ENCODE results near the gene DUS1L.

The DUS1L gene

DNA sequence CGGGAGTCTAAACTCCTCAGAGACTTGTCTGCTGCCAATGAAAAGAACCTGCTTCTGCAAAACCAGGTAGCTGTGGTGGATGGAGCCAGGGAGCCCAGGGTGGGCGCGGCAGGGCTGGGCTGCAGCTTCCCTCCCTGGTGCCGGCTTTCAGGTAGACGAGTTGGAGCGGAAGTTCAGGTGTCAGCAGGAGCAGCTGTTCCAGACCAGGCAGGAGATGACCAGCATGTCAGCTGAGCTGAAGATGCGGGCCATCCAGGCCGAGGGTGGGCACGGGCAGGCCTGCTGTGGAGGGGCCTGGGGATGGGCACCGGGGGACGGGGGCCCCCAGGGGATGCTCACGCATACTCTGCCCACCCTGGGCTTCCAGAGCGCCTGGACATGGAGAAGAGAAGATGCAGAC is 37.4 kb downstream of the DUS1L start:
- DNase-seq (ENCODE audit: low read depth in 1 of 2, low spot score in 1 of 2) = no peak

DNA sequence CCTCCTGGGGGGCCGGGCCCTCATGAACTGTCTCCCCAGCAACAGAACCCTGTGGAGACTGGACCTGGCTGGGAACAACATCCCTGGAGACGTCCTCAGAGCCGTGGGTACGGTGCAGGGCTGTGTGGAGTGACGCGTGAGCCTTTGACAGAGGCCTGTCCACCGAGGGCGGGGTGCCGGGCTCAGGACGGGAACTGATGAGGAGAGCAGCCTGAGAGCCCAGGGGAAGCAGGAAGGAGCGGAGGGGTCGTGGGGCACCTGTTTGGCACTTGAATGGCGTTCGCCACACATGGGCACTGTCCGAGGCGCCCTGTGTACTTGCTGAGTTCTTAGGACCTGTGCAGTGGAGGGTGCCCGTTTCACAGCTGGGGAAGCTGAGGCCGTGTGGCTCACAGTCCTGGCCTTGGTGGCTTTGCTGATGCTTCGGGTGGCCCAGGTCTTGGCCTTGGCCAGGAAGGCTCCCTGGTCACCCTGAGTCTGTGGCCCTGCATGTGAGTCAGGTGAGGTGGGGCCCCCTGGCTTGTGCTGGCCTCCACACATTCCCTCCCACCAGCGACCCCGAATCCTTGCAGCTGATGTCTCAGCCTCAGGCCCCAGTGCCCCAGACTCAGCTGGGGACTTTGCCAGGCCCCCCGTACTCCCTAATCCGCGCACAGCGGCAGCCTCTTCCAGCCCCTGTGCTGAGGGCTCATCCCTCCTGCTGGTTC is 40.0 kb downstream of the DUS1L start:
- no peak for DNase-seq (ENCODE audit: low read depth in 1 of 2, low spot score in 1 of 2)

GRCh38 chr17:82024859-82025258 is 40.7 kb downstream of the DUS1L start:
- no peak for DNase-seq (ENCODE audit: low read depth in 1 of 2, low spot score in 1 of 2)

- DNase-seq (ENCODE audit: low read depth in 1 of 2, low spot score in 1 of 2) = no peak
Observed at GRCh38 chr17:82023447-82024241, 42.0 kb downstream of the DUS1L start.

GRCh38 chr17:82022981-82023446 is 42.6 kb downstream of the DUS1L start, which contains the start of gene LRRC45:
Gene LRRC45, plus strand, starts transcription at chr17:82023305. Its CDS starts 339 bp downstream, at chr17:82023644.
- peak; percentile 99 to 100 for DNase-seq (ENCODE audit: low read depth in 1 of 2, low spot score in 1 of 2)

GRCh38 chr17:82022310-82022980 is 43.2 kb downstream of the DUS1L start, which contains the start of gene CENPX:
Gene CENPX, minus strand, starts transcription at chr17:82022878. Its CDS starts 17 bp downstream, at chr17:82022861.
- no peak for DNase-seq (ENCODE audit: low read depth in 1 of 2, low spot score in 1 of 2)

DNA sequence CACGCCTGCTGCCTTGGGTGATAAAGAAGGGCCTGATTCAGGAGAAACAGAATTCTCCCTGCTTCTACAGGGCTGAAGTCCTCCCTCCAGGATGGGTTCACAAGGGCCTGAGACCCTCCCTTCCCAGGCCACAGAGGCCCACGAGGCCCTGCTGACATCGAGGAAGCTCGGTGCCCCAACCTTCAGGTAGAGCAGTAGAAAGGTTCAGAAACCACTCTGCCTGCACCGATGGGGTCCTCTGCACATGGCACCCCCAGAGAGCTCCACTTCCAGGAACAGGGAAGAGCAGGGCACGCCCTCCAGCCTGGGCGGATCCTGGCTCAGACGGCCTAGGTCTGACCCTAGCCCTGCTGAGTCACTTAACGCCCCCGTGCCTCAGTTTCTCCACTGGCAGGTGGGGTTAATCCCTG is 43.7 kb downstream of the DUS1L start:
- no peak for DNase-seq (ENCODE audit: low read depth in 1 of 2, low spot score in 1 of 2)

GRCh38 chr17:82021107-82021899 is 44.3 kb downstream of the DUS1L start:
- no peak for DNase-seq (ENCODE audit: low read depth in 1 of 2, low spot score in 1 of 2)

DNA sequence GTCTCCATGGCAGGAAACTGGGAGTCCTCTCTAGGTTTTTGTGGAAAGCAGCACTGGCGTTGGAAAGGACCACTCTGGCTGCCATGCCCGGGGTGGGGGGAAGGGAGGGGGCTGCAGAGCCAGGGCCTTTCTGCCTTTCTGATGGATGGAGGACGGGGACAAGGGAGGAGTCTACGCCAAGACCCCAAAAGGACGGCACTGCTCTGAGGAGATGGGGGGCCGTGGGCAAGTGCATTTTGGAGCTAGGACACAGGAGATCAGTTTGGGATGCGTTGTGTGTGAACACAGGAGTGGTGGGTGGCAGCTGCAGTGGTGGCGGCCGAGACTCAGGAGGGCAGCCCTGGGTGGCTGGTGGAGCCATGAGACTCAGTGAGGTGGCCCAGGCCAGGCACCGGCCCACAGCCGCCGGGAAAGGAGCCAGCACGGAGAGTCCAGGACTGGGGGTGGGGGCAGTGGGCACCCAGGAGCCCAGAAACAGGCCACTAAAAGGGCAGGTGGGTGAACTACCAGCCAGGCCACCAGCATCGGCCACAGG is 45.0 kb downstream of the DUS1L start:
- DNase-seq (ENCODE audit: low read depth in 1 of 2, low spot score in 1 of 2) = no peak

GRCh38 chr17:82019690-82020571 is 45.7 kb downstream of the DUS1L start:
- DNase-seq (ENCODE audit: low read depth in 1 of 2, low spot score in 1 of 2) = peak; percentile 25 to 46

DNA sequence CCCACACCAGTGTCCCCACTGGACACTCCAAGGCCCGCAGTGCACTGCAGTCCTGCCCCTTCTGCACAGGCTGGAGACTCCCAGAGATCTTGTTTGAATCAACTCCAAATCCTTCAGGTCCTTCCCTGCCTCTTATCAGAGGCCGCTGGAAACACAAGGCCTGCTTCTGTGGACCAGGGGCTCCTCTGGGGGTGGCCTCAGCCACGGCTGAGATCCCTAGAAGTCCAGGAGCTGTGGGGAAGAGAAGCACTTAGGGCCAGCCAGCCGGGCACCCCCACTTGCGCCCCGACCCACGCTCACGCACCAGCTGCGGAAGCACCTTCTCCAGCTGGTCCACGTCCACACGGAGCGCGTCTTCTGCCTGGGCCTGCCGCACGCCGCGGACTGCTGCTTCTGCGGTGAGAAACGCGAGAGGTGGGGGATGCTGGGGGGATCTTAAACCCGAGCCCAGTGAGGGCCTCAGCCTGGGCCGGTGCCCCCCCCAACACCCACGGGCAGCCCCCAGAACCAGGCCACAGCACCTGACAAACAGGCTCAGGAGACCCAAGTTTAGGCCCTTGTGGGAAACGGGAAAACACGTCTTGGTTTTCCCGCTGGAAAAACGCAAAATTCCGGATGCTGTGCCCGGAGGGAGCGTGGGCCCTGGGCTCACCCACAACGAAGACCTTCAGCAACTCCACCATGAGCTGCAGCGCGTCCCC is 46.5 kb downstream of the DUS1L start:
- no peak for DNase-seq (ENCODE audit: low read depth in 1 of 2, low spot score in 1 of 2)

DNA sequence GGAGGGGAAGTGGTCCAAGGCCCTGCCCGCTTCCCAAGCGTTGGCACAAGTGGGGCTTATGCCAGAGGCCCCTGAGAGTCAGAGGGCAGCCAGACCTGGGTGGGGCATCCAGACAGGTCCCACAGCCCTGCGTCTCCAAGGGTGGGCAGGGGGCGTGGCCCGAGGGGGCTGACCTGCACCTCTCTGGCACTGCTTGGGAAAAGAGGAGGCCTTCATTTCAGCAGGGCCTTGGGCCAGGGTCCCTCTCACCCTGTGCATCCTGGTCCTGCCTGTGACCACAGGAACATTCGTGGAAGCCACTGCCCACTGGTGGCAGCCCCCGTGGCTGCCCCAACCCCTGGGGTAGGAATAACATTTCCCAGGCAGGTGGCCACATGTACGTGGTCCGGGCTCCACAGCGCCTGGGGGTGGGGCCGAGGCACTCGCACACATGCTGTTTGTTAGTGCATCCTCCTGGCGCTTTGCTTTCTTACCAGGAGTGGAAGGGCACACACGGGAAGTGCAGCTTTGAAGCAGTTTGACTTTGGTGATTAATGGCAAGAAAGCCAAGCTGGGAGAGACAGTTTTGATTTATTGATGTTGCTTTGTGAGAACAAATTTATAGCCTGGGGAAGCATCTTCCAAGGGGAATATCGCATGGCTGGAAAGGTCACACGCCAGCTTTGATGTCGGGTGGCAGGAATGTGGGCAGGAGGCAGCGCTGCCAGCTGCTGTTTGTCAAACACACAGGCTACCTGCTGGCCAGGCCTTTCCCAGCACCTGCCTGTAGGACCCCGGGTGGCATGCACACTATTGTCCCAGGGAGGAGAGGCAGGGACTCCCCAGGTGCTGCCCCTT is 47.2 kb downstream of the DUS1L start:
- DNase-seq (ENCODE audit: low read depth in 1 of 2, low spot score in 1 of 2) = no peak

DNA sequence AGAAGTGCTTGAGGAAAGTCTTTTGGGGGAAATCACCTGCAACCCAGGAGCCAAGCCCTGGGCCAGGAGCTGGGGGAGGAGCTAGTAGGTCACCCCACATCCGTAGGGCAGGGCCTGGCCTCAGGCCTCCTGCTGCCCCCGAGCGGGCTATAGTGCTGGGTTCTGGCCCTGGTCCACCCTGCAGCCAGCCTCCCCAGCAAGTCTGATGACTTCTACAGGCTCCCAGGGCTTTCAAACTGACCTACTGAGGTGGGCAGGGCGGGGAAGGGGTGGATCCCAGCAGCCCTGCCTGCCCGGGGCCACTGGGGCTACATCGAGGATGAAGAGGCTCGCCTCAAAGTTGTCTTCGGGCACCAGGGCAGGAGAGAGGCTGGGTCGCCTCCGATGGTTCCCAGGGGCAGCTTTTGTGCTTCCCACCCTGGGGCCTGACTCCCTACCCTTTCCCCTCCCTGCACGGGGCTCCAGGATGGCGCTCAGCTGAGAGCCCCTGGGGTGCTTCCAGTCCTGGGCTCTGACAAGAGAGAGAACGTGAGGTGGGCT is 47.9 kb downstream of the DUS1L start:
- no peak for DNase-seq (ENCODE audit: low read depth in 1 of 2, low spot score in 1 of 2)

DNA sequence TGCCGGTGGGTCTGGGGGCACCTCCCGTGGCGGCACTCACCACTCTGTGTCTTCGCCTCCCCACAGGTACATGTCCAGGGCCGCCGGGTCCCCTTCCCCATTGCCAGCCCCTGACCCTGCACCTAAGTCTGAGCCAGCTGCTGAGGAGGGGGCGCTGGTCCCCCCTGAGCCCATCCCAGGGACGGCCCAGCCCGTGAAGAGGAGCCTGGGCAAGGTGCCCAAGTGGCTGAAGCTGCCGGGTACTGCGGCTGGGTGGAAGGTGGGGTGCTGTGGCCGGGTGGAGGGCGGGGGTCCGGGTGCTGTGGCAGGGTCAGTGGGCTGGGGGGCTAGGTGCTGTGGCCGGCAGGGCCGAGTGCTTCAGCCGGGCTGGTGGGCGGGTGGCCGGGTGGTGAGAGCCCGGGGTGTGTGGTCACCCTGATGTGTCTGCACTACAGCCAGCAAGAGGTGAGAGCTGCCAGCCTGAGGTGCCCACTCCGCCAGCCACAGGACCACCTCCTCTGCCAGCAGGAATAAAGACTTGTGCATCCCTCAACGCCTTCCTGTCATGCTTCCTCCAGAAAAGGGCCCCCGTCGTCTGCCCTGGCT is 48.6 kb downstream of the DUS1L start:
- no peak for DNase-seq (ENCODE audit: low read depth in 1 of 2, low spot score in 1 of 2)

GRCh38 chr17:82016061-82016874 is 49.3 kb downstream of the DUS1L start:
- no peak for DNase-seq (ENCODE audit: low read depth in 1 of 2, low spot score in 1 of 2)

- no peak for DNase-seq (ENCODE audit: low read depth in 1 of 2, low spot score in 1 of 2)
Observed at GRCh38 chr17:82015311-82015971, 50.2 kb downstream of the DUS1L start.
